HG03342 (cell line): ENCODE results near the gene TXNDC8.
"Not testable (repeated sequence)": the region's sequence is repeated elsewhere in the genome, so short reads cannot be mapped to it uniquely, and the experiment has no call there.

ENCODE experiments used
- ATAC-seq: cut with Tn5 transposase; IDR thresholded peaks from one replicate; pipeline ENCODE4 v1.9.1; 2021; ENCODE audit warnings: mild to moderate bottlenecking, moderate library complexity; ENCODE audit not compliant: unreplicated experiment

The TXNDC8 gene

GRCh38 chr9:110337727-110338126, at the start of gene TXNDC8:
Gene TXNDC8, minus strand, starts transcription at chr9:110337863.
- ATAC-seq: no peak

GRCh38 chr9:110383491-110383890, 45.8 kb upstream of the TXNDC8 start:
- ATAC-seq: no peak

- ATAC-seq: no peak
Measured at GRCh38 chr9:110382731-110383130, 45.1 kb upstream of the TXNDC8 start.

- no peak for ATAC-seq
Measured at GRCh38 chr9:110371411-110372007, 33.8 kb upstream of the TXNDC8 start.

- ATAC-seq: no peak
Measured at GRCh38 chr9:110370315-110370714, 32.7 kb upstream of the TXNDC8 start.

- ATAC-seq: no peak
Measured at GRCh38 chr9:110364451-110364850, 26.8 kb upstream of the TXNDC8 start.

- not testable (repeated sequence) for ATAC-seq
Measured at GRCh38 chr9:110358992-110359391, 21.3 kb upstream of the TXNDC8 start.

GRCh38 chr9:110357505-110357904, 19.8 kb upstream of the TXNDC8 start:
- no peak for ATAC-seq

GRCh38 chr9:110356639-110357395, 19.2 kb upstream of the TXNDC8 start:
- ATAC-seq: no peak

- no peak for ATAC-seq
Measured at GRCh38 chr9:110355911-110356310, 18.2 kb upstream of the TXNDC8 start.

GRCh38 chr9:110351009-110351467, 13.4 kb upstream of the TXNDC8 start:
- no peak for ATAC-seq

- no peak for ATAC-seq
Measured at GRCh38 chr9:110346325-110346724, 8.7 kb upstream of the TXNDC8 start.

GRCh38 chr9:110344821-110345220, 7.2 kb upstream of the TXNDC8 start:
- ATAC-seq: no peak

- ATAC-seq: no peak
Measured at GRCh38 chr9:110343551-110343950, 5.9 kb upstream of the TXNDC8 start.

- ATAC-seq: no peak
Measured at GRCh38 chr9:110340306-110340705, 2.6 kb upstream of the TXNDC8 start.

- no peak for ATAC-seq
Measured at GRCh38 chr9:110338143-110338542, 480 bp upstream of the TXNDC8 start.

- ATAC-seq: no peak
Measured at GRCh38 chr9:110336363-110336762, 1.3 kb downstream of the TXNDC8 start.

- ATAC-seq: no peak
Measured at GRCh38 chr9:110334871-110335270, 2.8 kb downstream of the TXNDC8 start.

- ATAC-seq: peak; percentile 67
Measured at GRCh38 chr9:110334183-110334582, 3.5 kb downstream of the TXNDC8 start.

GRCh38 chr9:110332766-110333165, 4.9 kb downstream of the TXNDC8 start:
- no peak for ATAC-seq

- ATAC-seq: no peak
Measured at GRCh38 chr9:110330484-110331105, 7.1 kb downstream of the TXNDC8 start.

GRCh38 chr9:110329639-110330230, 7.9 kb downstream of the TXNDC8 start:
- ATAC-seq: no peak
